Placental pericyte (primary cell): Measurements from ENCODE around the gene SAA4. TPM values are rescaled to one million over a fixed set of nuclear protein-coding genes. Genes with fewer than 3 reads are reported as not detected.

Experiments
- small RNA-seq: library from RNA; depleted of rRNA; stranded (forward); fragments of <200 nt; gene quantifications from one replicate; pipeline ENCODE3, GENCODE V24; 2012; ENCODE audit warnings: low replicate concordance
- total RNA-seq: library from RNA; depleted of rRNA; stranded (reverse); fragments of >200 nt; gene quantifications from 2 replicates; pipeline ENCODE4 v1.2.3, GENCODE V29; 2012

SAA4 gene, protein sequence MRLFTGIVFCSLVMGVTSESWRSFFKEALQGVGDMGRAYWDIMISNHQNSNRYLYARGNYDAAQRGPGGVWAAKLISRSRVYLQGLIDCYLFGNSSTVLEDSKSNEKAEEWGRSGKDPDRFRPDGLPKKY
- not detected in 2 replicates for total RNA-seq

DNA sequence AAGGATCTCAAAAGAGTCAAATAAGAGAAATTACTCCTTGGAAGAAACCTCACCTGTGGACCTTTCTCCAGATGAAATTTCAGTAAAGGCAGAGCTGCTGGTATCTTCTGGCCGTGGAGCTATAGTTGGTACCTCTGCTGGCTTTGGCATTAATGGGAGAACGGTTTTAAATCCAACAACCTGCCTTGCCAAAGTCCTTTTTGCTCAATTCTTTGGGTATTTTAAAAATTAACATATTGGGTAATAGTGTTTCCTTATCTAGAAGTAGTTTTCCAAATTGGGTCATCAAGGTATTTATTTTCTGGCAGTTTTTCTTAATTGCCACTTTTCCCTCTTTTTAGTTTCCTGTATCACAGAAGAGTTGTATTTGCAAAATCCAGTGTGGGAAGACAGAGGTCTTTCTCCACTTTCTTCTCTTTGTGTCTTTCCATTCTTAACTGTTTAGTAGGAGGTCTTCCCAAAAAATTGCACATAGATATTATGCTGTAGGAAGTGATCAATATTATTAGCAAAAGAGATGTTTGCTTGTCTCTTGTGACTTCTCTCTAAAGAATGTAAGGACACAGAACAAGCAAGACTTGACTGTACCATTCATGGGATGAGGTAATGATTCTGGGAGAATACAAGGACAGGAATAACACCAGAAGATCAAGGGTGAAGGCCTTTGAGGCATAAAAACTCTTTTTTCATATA is at the start of gene SAA4:
Gene SAA4 (minus strand): TSS at position 139 of the 693 bp plus-strand sequence. CDS start 876 bp downstream, outside the sequence.

GRCh38 chr11:18265949-18266348 is 29.3 kb upstream of the SAA4 start, which contains the start of gene SAA1:
TSS of gene SAA1 (plus strand) at chr11:18266264. CDS start at chr11:18266888, 624 bp downstream.

GRCh38 chr11:18248561-18248960 is 12.0 kb upstream of the SAA4 start, which contains the start of gene SAA2:
TSS of gene SAA2 (minus strand) at chr11:18248668. CDS start at chr11:18248011, 657 bp downstream.

Small RNA genes lying within 50 kb of the gene (small RNA-seq; reads per million reads assigned to genes)
- gene RNA5SP333 (not detected), gene RNA5SP334 (not detected)

Other genes with a start within 250 kb of the SAA4 start
- gene SERGEF, start 223.8 kb downstream of the SAA4 start, total RNA-seq: 14.0 and 23.9 TPM in 2 replicates
- gene TPH1, start 190.5 kb downstream of the SAA4 start, total RNA-seq: under 0.01 and 0.14 TPM in 2 replicates
- gene SAAL1, start 130.7 kb downstream of the SAA4 start, total RNA-seq: 6.6 and 19.3 TPM in 2 replicates
- 0.14 TPM in 1 of 2 replicates, not detected in the other for gene MRGPRX3, start 104.2 kb downstream of the SAA4 start, total RNA-seq
- gene MRGPRX4, start 64.0 kb downstream of the SAA4 start, total RNA-seq: not detected in 2 replicates
- gene SAA2, start 11.9 kb upstream of the SAA4 start, total RNA-seq: not detected in 2 replicates
- gene SAA1, start 29.5 kb upstream of the SAA4 start, total RNA-seq: not detected in 2 replicates
- gene HPS5, start 85.3 kb upstream of the SAA4 start, total RNA-seq: 19.9 and 32.4 TPM in 2 replicates
- 92.2 and 94.3 TPM in 2 replicates for gene GTF2H1, start 85.8 kb upstream of the SAA4 start, total RNA-seq
- 237 and 872 TPM in 2 replicates for gene LDHA, start 157.8 kb upstream of the SAA4 start, total RNA-seq
- 0.22 TPM in 1 of 2 replicates, not detected in the other for gene LDHC, start 175.5 kb upstream of the SAA4 start, total RNA-seq
- gene LDHAL6A, start 219.1 kb upstream of the SAA4 start, total RNA-seq: not detected in 2 replicates